Tibial nerve (tissue), 4 donors: ENCODE results near the gene ARFGEF3.

Source experiments
- CTCF ChIP-seq, 5 experiments: fragments of 200-600 bp in 3 of 5; fragments of 450-650 bp in 2 of 5; sonication (generic) in 3 of 5; IDR thresholded peaks; one replicate each; pipeline ENCODE4 v1.5.1; 2016 to 2019; ENCODE audit warnings: antibody characterized with exemption in 5 of 5, mild to moderate bottlenecking in 3 of 5, moderate library complexity in 2 of 5
- EP300 ChIP-seq, 2 donors: sonication (generic); formaldehyde crosslinking; IDR thresholded peaks; one replicate each; pipeline ENCODE4 v1.6.1; 2017; ENCODE audit warnings: antibody characterized with exemption in 2 of 2, mild to moderate bottlenecking in 1 of 2
- POLR2A ChIP-seq, 2 donors: fragments of 450-650 bp; IDR thresholded peaks; one replicate each; pipeline ENCODE4 v1.6.1; 2017; ENCODE audit warnings: antibody characterized with exemption in 2 of 2, mild to moderate bottlenecking in 2 of 2, moderate library complexity in 2 of 2

GRCh38 chr6:138291036-138291848 is 129.5 kb downstream of the ARFGEF3 start:
- TF ChIP-seq CTCF (IDR thresholded peaks at IDR 0.05) (no peak), POLR2A (IDR thresholded peaks at IDR 0.05) (no peak), EP300 (IDR thresholded peaks at IDR 0.05) (no peak)
